GM12874 (cell line): Measurements from ENCODE around the gene EFL1.

Experiments used
- TF ChIP-seq, protein P1 (sequence below): IDR thresholded peaks from 2 replicates; pipeline ENCODE4 v1.5.1; 2011; ENCODE audit warnings: low read depth, mild to moderate bottlenecking, control low read depth, low read length, moderate library complexity; ENCODE audit not compliant: insufficient read depth

The EFL1 gene

DNA sequence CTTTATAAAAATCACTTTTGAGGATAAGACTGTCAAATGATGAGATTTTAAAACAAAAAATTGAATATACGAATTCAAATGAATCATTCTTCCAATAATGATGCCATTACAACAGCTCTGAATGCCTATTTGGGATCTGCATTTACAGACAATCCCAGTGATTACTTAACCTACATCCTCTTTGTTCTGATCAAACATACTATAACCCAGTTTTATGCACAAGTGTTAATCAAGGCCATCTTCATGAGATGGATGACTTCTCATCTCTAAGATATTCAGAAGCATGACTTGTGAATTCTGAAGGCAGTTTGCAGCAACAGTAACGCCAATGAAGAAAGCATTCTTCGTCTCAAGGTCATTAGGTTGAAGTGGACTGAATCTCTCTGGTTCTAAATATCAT, 126.4 kb downstream of the EFL1 start:
- TF ChIP-seq, protein P1, sequence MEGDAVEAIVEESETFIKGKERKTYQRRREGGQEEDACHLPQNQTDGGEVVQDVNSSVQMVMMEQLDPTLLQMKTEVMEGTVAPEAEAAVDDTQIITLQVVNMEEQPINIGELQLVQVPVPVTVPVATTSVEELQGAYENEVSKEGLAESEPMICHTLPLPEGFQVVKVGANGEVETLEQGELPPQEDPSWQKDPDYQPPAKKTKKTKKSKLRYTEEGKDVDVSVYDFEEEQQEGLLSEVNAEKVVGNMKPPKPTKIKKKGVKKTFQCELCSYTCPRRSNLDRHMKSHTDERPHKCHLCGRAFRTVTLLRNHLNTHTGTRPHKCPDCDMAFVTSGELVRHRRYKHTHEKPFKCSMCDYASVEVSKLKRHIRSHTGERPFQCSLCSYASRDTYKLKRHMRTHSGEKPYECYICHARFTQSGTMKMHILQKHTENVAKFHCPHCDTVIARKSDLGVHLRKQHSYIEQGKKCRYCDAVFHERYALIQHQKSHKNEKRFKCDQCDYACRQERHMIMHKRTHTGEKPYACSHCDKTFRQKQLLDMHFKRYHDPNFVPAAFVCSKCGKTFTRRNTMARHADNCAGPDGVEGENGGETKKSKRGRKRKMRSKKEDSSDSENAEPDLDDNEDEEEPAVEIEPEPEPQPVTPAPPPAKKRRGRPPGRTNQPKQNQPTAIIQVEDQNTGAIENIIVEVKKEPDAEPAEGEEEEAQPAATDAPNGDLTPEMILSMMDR = no peak

DNA sequence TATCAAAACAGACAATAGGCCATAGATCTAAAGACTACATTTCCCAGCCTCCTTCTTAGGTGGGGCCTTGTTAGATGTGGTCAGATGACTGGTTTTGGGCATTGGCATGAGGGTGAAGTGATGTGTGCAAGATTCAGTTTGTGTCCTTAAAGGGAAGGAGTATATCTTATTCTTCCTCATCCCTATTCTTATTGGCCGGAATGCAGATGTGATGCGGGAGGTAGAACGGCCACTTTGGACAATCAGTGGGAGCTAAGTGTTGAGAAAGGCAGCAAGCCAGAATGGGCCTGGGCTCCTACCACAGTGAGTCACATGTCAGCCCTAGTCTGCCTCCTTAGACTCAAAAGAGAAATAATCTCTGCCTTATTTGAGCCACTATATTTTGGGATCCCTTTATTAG, 126.9 kb downstream of the EFL1 start:
- TF ChIP-seq, protein P1 = no peak

DNA sequence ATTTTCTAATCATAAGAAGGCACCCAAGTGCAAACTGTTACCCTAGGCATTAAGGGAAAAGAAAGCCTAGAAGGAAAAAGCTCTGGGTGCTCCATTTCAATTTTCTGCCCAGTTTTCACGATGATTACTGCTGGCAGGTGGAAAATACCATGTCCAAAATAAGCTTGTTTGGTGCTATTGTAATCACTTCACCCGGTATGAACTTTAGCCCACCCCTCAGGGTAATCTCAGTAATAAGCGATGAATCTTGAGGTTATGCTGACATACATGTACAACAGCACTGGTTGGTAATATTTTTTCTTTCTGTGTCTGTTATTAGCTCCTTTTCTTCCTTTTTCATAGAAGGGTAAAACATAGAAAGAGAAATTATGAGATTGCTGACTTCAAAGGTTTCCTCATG, 128.1 kb downstream of the EFL1 start:
- TF ChIP-seq, protein P1 = no peak

DNA sequence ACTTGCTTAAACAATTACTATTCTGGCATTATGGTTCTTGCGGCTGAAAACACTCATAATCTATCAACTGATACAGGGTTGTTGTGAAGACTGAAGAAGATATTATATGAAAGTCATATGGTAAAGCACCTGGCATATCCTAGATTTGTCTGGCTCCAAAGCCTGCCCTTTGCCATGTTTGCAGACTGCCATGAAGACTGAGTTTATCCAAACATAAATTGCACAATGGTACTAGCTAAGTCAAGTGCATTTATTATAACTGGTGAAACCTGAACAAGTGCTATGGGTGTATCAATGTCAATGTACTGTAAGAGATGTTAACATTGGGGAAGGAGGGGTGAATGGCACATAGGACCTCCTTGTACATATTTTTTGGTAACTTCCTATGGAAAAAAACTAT, 129.3 kb downstream of the EFL1 start:
- TF ChIP-seq, protein P1 = no peak

DNA sequence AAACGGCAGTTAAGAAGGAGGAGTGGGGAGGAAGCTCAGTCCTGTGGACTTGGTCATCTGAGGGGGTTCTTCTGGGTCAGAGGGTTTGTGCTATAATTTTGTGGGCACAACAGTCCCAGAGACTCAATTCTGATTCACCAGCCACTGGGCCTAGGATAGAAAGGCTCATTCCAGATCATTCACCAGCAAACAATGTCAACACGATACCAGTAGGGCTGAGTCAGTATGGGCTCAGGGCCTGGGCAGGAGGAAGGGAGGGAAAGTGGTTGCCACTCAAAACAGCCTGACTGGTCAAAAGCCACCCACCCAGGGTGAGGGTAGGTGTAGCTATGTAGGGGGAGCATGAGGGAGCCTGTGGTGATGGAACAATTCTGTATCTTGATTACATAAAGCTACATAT, 129.8 kb downstream of the EFL1 start:
- TF ChIP-seq, protein P1 = no peak

DNA sequence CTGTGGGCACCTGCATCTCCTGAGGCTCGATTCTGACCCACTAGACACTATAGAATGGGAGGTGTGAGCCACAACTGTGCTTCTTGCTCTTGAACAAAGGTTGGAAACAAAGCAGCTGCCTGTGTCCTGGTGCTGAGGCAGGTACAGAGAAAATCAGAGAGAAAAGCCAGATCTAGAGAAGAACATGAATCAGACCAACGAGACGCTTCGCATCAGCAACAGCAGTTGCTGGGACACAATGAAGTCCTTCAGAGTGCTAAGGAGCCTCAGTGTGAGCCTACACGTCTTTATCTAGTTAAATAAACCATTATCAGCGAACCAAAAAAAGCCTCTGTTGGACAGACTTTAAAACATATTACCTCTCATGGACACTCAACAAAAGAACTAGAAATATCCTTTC, 130.4 kb downstream of the EFL1 start:
- TF ChIP-seq, protein P1 = no peak

DNA sequence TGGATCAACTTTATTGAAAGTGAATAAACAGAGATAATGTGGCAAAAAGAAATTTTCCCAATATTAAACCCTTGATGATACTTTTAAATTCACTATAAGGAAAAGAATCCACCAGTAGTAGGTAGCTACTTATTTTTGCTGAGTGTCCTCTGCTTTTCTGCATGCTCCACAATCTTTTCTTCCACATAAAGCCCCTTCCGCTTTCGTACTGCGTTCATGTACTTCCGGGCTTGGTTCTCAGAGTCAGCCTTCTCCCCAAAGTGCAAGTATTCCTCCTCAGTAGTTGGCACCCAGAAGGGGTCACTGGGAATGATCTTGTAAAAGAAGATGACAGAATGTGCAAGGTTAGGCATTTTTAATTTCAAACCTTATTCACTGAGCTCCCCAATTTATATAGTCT, 132.3 kb downstream of the EFL1 start:
- TF ChIP-seq, protein P1 = no peak

DNA sequence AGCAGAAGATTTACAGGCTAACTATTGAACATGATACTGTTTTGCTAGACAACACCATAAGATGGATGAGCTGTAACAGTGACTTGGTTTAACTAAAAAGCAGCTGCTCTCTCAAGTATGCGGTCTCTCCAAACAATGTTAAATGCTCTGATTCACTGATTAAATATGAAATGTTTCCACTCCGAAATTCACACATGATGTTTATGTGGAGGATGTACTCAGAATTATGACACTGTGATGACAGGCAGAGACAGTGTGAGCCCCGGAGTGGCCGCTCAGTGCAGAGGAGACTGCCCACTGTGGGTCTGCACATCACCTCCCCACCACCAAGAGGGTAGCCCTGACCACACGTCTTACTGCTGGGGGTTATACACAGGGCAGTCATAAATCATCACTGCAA, 132.8 kb downstream of the EFL1 start:
- TF ChIP-seq, protein P1 = no peak
